Mucosa of rectum (tissue), 2 donors: ENCODE measurements around the gene ZNF548.
A peak's percentile ranks its signal among the peaks of the same experiment; 100 is the strongest.
"Not testable (repeated sequence)": the region's sequence is repeated elsewhere in the genome, so short reads cannot be mapped to it uniquely, and the experiment has no call there.

Experiments
- H3K27ac ChIP-seq, 2 donors: one replicate each; pipeline ENCODE4 v1.7.0; 2013; ENCODE audit warnings: inconsistent platforms in 2 of 2, low read depth in 2 of 2, low read length in 2 of 2
- H3K27me3 ChIP-seq, 2 donors: one replicate each; pipeline ENCODE4 v1.7.0; 2013; ENCODE audit warnings: low read length in 2 of 2; ENCODE audit not compliant: control insufficient read depth in 2 of 2, insufficient read depth in 2 of 2
- H3K36me3 ChIP-seq, 2 donors: one replicate each; pipeline ENCODE4 v1.7.0; 2013; ENCODE audit warnings: low read length in 2 of 2; ENCODE audit not compliant: control insufficient read depth in 2 of 2, insufficient read depth in 2 of 2
- H3K4me1 ChIP-seq, 2 donors: one replicate each; pipeline ENCODE4 v1.7.0; 2013; ENCODE audit warnings: low read length in 2 of 2, mild to moderate bottlenecking in 1 of 2; ENCODE audit not compliant: control insufficient read depth in 2 of 2, insufficient read depth in 2 of 2
- H3K4me3 ChIP-seq, 2 donors: one replicate each; pipeline ENCODE4 v1.7.0; 2013; ENCODE audit warnings: low read length in 2 of 2
- H3K9ac ChIP-seq, 2 donors: one replicate each; pipeline ENCODE4 v1.7.0; 2013; ENCODE audit warnings: low read length in 2 of 2, low read depth in 1 of 2, mild to moderate bottlenecking in 1 of 2
- H3K9me3 ChIP-seq, 2 donors: one replicate each; pipeline ENCODE4 v1.7.0; 2013; ENCODE audit warnings: low read length in 2 of 2; ENCODE audit not compliant: control insufficient read depth in 2 of 2
- donor health status: healthy.
- donor health status: Normal muscosa, but diverticular disease.

The ZNF548 gene

GRCh38 chr19:57362997-57363687 lies 26.5 kb upstream of the ZNF548 start, which contains the start of the genes TRAPPC2B and ZNF547:
Gene TRAPPC2B (plus strand): TSS chr19:57363551. CDS start chr19:57364834, 1,283 bp downstream.
Gene ZNF547 (plus strand): TSS chr19:57363551. CDS start chr19:57368556, 5,005 bp downstream.
- Histone ChIP-seq H3K27ac (peak within 1 kb of the TSS; percentile 90), H3K27me3 (no peaks in the 10 kb centered on the region), H3K4me3 (peak within 1 kb of the TSS; percentile 87 to 90), H3K9ac (peak within 1 kb of the TSS; percentile 67 to 68), H3K4me1 (peaks cover 5% of the 10 kb centered on the region in 2 donors), H3K9me3 (peaks cover 6 to 9% of the 10 kb centered on the region in 2 donors), H3K36me3 (peaks cover 0 to 9% of the 10 kb centered on the region in 2 donors)

GRCh38 chr19:57363688-57364181 lies 25.9 kb upstream of the ZNF548 start:
- H3K9ac ChIP-seq = peak overlapping the region; percentile 67 to 68
- peak overlapping the region; percentile 87 to 90 for H3K4me3 ChIP-seq
- peaks cover 0 to 3% of the 10 kb centered on the region in 2 donors for H3K36me3 ChIP-seq
- peak overlapping the region; percentile 90 for H3K27ac ChIP-seq
- peaks cover 5% of the 10 kb centered on the region in 2 donors for H3K4me1 ChIP-seq
- peaks cover 5 to 6% of the 10 kb centered on the region in 2 donors for H3K9me3 ChIP-seq
- H3K27me3 ChIP-seq = no peaks in the 10 kb centered on the region

- Histone ChIP-seq H3K4me1 (peaks cover 5% of the 10 kb centered on the region in 2 donors), H3K9ac (no peak overlapping the region), H3K27ac (no peak overlapping the region), H3K27me3 (no peaks in the 10 kb centered on the region), H3K9me3 (no peaks in the 10 kb centered on the region), H3K4me3 (no peak overlapping the region), H3K36me3 (peaks cover 3 to 6% of the 10 kb centered on the region in 2 donors)
Measured at GRCh38 chr19:57366776-57367175, 22.9 kb upstream of the ZNF548 start.

- H3K9me3 ChIP-seq = peaks cover 19 to 23% of the 10 kb centered on the region in 2 donors
- no peak overlapping the region for H3K27ac ChIP-seq
- H3K27me3 ChIP-seq = no peaks in the 10 kb centered on the region
- no peak overlapping the region for H3K9ac ChIP-seq
- no peak overlapping the region for H3K4me3 ChIP-seq
- no peaks in the 10 kb centered on the region for H3K4me1 ChIP-seq
- peaks cover 30 to 44% of the 10 kb centered on the region in 2 donors for H3K36me3 ChIP-seq
Measured at GRCh38 chr19:57374179-57374578, 15.5 kb upstream of the ZNF548 start.

- H3K27ac ChIP-seq, H3K27me3 ChIP-seq, H3K4me3 ChIP-seq, H3K4me1 ChIP-seq, H3K9ac ChIP-seq: not testable (repeated sequence)
- H3K9me3 ChIP-seq = peaks cover 21 to 23% of the 10 kb centered on the region in 2 donors
- peaks cover 30 to 44% of the 10 kb centered on the region in 2 donors for H3K36me3 ChIP-seq
Measured at GRCh38 chr19:57374647-57375046, 15.0 kb upstream of the ZNF548 start.

GRCh38 chr19:57376151-57376550 lies 13.5 kb upstream of the ZNF548 start:
- Histone ChIP-seq H3K4me3 (no peak overlapping the region), H3K9me3 (peaks cover 24 to 26% of the 10 kb centered on the region in 2 donors), H3K4me1 (no peaks in the 10 kb centered on the region), H3K9ac (no peak overlapping the region), H3K27ac (no peak overlapping the region), H3K27me3 (no peaks in the 10 kb centered on the region), H3K36me3 (peaks cover 30 to 44% of the 10 kb centered on the region in 2 donors)

- Histone ChIP-seq H3K9ac (no peak overlapping the region), H3K36me3 (peaks cover 19 to 30% of the 10 kb centered on the region in 2 donors), H3K4me1 (no peaks in the 10 kb centered on the region), H3K9me3 (peaks cover 24 to 25% of the 10 kb centered on the region in 2 donors), H3K27me3 (no peaks in the 10 kb centered on the region), H3K4me3 (no peak overlapping the region), H3K27ac (no peak overlapping the region)
Measured at GRCh38 chr19:57377498-57378146, 12.0 kb upstream of the ZNF548 start.

- peaks cover 12 to 15% of the 10 kb centered on the region in 2 donors for H3K36me3 ChIP-seq
- H3K9me3 ChIP-seq = peaks cover 18 to 22% of the 10 kb centered on the region in 2 donors
- no peak overlapping the region for H3K9ac ChIP-seq
- H3K27me3 ChIP-seq = no peaks in the 10 kb centered on the region
- no peaks in the 10 kb centered on the region for H3K4me1 ChIP-seq
- H3K27ac ChIP-seq = no peak overlapping the region
- H3K4me3 ChIP-seq = no peak overlapping the region
Measured at GRCh38 chr19:57380923-57381322, 8.7 kb upstream of the ZNF548 start.

- H3K9ac ChIP-seq = no peak overlapping the region
- no peak overlapping the region for H3K27ac ChIP-seq
- peaks cover 2 to 4% of the 10 kb centered on the region in 2 donors for H3K36me3 ChIP-seq
- H3K9me3 ChIP-seq = peaks cover 9 to 11% of the 10 kb centered on the region in 2 donors
- no peaks in the 10 kb centered on the region for H3K4me1 ChIP-seq
- H3K4me3 ChIP-seq = no peak overlapping the region
- no peaks in the 10 kb centered on the region for H3K27me3 ChIP-seq
Measured at GRCh38 chr19:57382806-57383488, 6.7 kb upstream of the ZNF548 start.
